ENCODE measurements around the gene PLA2G3. TPM values are rescaled to one million over a fixed set of nuclear protein-coding genes. Genes with fewer than 3 reads are reported as not detected.

The PLA2G3 gene
- total RNA-seq (2014; rRNA removed; shearing (Covaris generic)): 31.0 and 34.5 TPM in 2 replicates
- polyA plus RNA-seq (2016; fragmentation: Nextera tagmentation; extraction: Ambion mirVana): 15.3 and 18.0 TPM in 2 replicates
- long read RNA-seq, transcript PLA2G3-201 (7 exons, 2,697 nt): major isoform, 10 of 12 reads
- long read RNA-seq, partial matches to known transcripts: 0 of 12 reads
- long read RNA-seq, other reads (novel, unspliced or antisense): 2 of 12 reads

GRCh38 chr22:31139866-31140716 lies at the start of gene PLA2G3:
Gene PLA2G3, minus strand, starts transcription at chr22:31140508. Its CDS starts 154 bp downstream, at chr22:31140354.
- H2AFZ ChIP-seq: peak within 1 kb of the TSS; percentile 0; the same call in 1 of the 2 replicates
- H3K4me1 Mint-ChIP-seq: peaks cover 16% of the 10 kb centered on the region
- H3K27ac ChIP-seq (ENCODE audit: low read depth): peak within 1 kb of the TSS; percentile 95
- DNase-seq (ENCODE audit: low spot score) (peak; percentile 99), ATAC-seq (peak; percentile 98)
- peak within 1 kb of the TSS; percentile 84 for H3K4me2 ChIP-seq
- no peaks in the 10 kb centered on the region for H3K27me3 ChIP-seq (ENCODE audit: insufficient read depth)
- peaks cover 12% of the 10 kb centered on the region for H3K27me3 Mint-ChIP-seq (ENCODE audit: insufficient read depth, low read depth, poor library complexity)
- peaks cover 7% of the 10 kb centered on the region for H3K9me3 Mint-ChIP-seq
- H3K4me1 ChIP-seq (ENCODE audit: insufficient read depth): peaks cover 21% of the 10 kb centered on the region
- H4K20me1 ChIP-seq (replicated peaks; ENCODE audit: insufficient read depth): peaks cover 6% of the 10 kb centered on the region; the same call in 1 of the 2 replicates
- H3K4me3 Mint-ChIP-seq: peak within 1 kb of the TSS; percentile 86
- H3K4me3 ChIP-seq: peak within 1 kb of the TSS; percentile 76
- peaks cover 18% of the 10 kb centered on the region for H3K36me3 Mint-ChIP-seq (ENCODE audit: low read depth)
- peaks cover 11% of the 10 kb centered on the region for H3K36me3 ChIP-seq (ENCODE audit: insufficient read depth)
- H3K9me2 ChIP-seq (ENCODE audit: insufficient read depth): no peaks in the 10 kb centered on the region
- no peaks in the 10 kb centered on the region for H3F3A ChIP-seq (replicated peaks; ENCODE audit: low read depth)
- TF ChIP-seq POLR2AphosphoS5 (IDR thresholded peaks at IDR 0.05; ENCODE audit: low read depth): peak; percentile 95
- TF ChIP-seq ETS1 (IDR thresholded peaks at IDR 0.05): peak; percentile 71; the same call in 1 of the 2 replicates
- no peak for TF ChIP-seq ZNF114 (CRISPR knock-in tag; IDR thresholded peaks at IDR 0.05)
- TF ChIP-seq, protein P1, sequence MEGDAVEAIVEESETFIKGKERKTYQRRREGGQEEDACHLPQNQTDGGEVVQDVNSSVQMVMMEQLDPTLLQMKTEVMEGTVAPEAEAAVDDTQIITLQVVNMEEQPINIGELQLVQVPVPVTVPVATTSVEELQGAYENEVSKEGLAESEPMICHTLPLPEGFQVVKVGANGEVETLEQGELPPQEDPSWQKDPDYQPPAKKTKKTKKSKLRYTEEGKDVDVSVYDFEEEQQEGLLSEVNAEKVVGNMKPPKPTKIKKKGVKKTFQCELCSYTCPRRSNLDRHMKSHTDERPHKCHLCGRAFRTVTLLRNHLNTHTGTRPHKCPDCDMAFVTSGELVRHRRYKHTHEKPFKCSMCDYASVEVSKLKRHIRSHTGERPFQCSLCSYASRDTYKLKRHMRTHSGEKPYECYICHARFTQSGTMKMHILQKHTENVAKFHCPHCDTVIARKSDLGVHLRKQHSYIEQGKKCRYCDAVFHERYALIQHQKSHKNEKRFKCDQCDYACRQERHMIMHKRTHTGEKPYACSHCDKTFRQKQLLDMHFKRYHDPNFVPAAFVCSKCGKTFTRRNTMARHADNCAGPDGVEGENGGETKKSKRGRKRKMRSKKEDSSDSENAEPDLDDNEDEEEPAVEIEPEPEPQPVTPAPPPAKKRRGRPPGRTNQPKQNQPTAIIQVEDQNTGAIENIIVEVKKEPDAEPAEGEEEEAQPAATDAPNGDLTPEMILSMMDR (conservative IDR thresholded peaks at IDR 0.05; ENCODE audit: low read depth in 2 of 2): peak; percentile 21 to 35; a peak in 1 of 4 replicates
- H3K27ac Mint-ChIP-seq: peak within 1 kb of the TSS; percentile 77
- H3K79me2 ChIP-seq (replicated peaks; ENCODE audit: insufficient read depth): peaks cover 25% of the 10 kb centered on the region

GRCh38 chr22:31187627-31188026 lies 47.3 kb upstream of the PLA2G3 start:
- Histone ChIP-seq H3K27me3 (ENCODE audit: insufficient read depth) (no peaks in the 10 kb centered on the region), H3K36me3 (ENCODE audit: insufficient read depth) (no peaks in the 10 kb centered on the region; the same call in 1 of the 2 replicates), H3K27ac (ENCODE audit: low read depth) (no peak overlapping the region), H3K4me1 (ENCODE audit: insufficient read depth) (no peaks in the 10 kb centered on the region), H3K9me2 (ENCODE audit: insufficient read depth) (0 out of 2 replicates have a peak, but pooled peaks cover 2% of the 10 kb centered on the region), H3F3A (replicated peaks; ENCODE audit: low read depth) (no peaks in the 10 kb centered on the region), H3K4me3 (no peak overlapping the region), H3K4me2 (no peak overlapping the region), H3K79me2 (replicated peaks; ENCODE audit: insufficient read depth) (no peaks in the 10 kb centered on the region), H4K20me1 (replicated peaks; ENCODE audit: insufficient read depth) (no peaks in the 10 kb centered on the region; the same call in 1 of the 2 replicates), H2AFZ (no peak overlapping the region)
- no peak overlapping the region for H3K27ac Mint-ChIP-seq
- no peak overlapping the region for H3K4me3 Mint-ChIP-seq
- peaks cover 2% of the 10 kb centered on the region for H3K27me3 Mint-ChIP-seq (ENCODE audit: insufficient read depth, low read depth, poor library complexity)
- peaks cover 14% of the 10 kb centered on the region for H3K9me3 Mint-ChIP-seq
- no peak for ATAC-seq
- no peak for DNase-seq (ENCODE audit: low spot score)
- H3K4me1 Mint-ChIP-seq: no peaks in the 10 kb centered on the region; the same call in 2 of the 3 replicates
- H3K36me3 Mint-ChIP-seq (ENCODE audit: low read depth): peaks cover 23% of the 10 kb centered on the region; the same call in 2 of the 3 replicates
- TF ChIP-seq, protein P1 (conservative IDR thresholded peaks at IDR 0.05; ENCODE audit: low read depth in 2 of 2): no peak
- TF ChIP-seq EZH2phosphoT487 (IDR thresholded peaks at IDR 0.05; ENCODE audit: unreplicated experiment): no peak
- no peak for TF ChIP-seq STAT1 (IDR thresholded peaks at IDR 0.05; ENCODE audit: unreplicated experiment)
- no peak for TF ChIP-seq JUNB (IDR thresholded peaks at IDR 0.05; ENCODE audit: unreplicated experiment)
- TF ChIP-seq EZH2 (IDR thresholded peaks at IDR 0.05; ENCODE audit: low read depth, unreplicated experiment): no peak
- TF ChIP-seq CREB1 (CRISPR knock-in tag; IDR thresholded peaks at IDR 0.05; ENCODE audit: low read depth): no peak
- TF ChIP-seq POLR2AphosphoS5 (IDR thresholded peaks at IDR 0.05; ENCODE audit: low read depth): no peak
- no peak for TF ChIP-seq ETS1 (IDR thresholded peaks at IDR 0.05)
- TF ChIP-seq REST (IDR thresholded peaks at IDR 0.05; ENCODE audit: unreplicated experiment): no peak
- TF ChIP-seq ZNF331 (CRISPR knock-in tag; IDR thresholded peaks at IDR 0.05; ENCODE audit: low read depth): no peak

Data from GM23338 (cell line).